H9 (cell line): Measurements from ENCODE around the gene FAHD1. TPM values are rescaled to one million over a fixed set of nuclear protein-coding genes. Genes with fewer than 3 reads are reported as not detected.
A peak's percentile ranks its signal among the peaks of the same experiment; 100 is the strongest.

Experiments used
- DNase-seq: peaks from one replicate; pipeline ENCODE4 v3.0.0-alpha.2; 2017
- H2AFZ ChIP-seq: one replicate; pipeline ENCODE4 v1.6.1; 2013; ENCODE audit warnings: mild to moderate bottlenecking, low read length, control low read depth, moderate library complexity
- H2AK5ac ChIP-seq: 2 replicates; pipeline ENCODE4 v1.6.1; 2013; ENCODE audit warnings: low read length, control low read depth, mixed read lengths; ENCODE audit not compliant: insufficient read length
- H2BK120ac ChIP-seq: one replicate; pipeline ENCODE4 v1.6.1; 2013; ENCODE audit warnings: low read depth, mild to moderate bottlenecking, low read length, control low read depth, inconsistent platforms; ENCODE audit not compliant: poor library complexity, severe bottlenecking
- H2BK12ac ChIP-seq: 2 replicates; pipeline ENCODE4 v1.6.1; 2013; ENCODE audit warnings: low read length, control low read depth, mixed read lengths, low read depth; ENCODE audit not compliant: insufficient read length
- H2BK15ac ChIP-seq: 2 replicates; pipeline ENCODE4 v1.6.1; 2013; ENCODE audit warnings: low read depth, low read length, control low read depth
- H2BK20ac ChIP-seq: one replicate; pipeline ENCODE4 v1.6.1; 2013; ENCODE audit warnings: low read depth, mild to moderate bottlenecking, low read length, control low read depth, inconsistent platforms; ENCODE audit not compliant: poor library complexity, severe bottlenecking
- H2BK5ac ChIP-seq: 2 replicates; pipeline ENCODE4 v1.6.1; 2013; ENCODE audit warnings: low read length, control low read depth, mixed read lengths; ENCODE audit not compliant: insufficient read length
- H3K14ac ChIP-seq: 2 replicates; pipeline ENCODE4 v1.6.1; 2013; ENCODE audit warnings: low read length, control low read depth; ENCODE audit not compliant: insufficient read depth
- H3K18ac ChIP-seq: 2 replicates; pipeline ENCODE4 v1.6.1; 2013; ENCODE audit warnings: low read depth, mild to moderate bottlenecking, mixed read lengths, low read length, control low read depth; ENCODE audit not compliant: insufficient read length
- H3K23ac ChIP-seq: 2 replicates; pipeline ENCODE4 v1.6.1; 2013; ENCODE audit warnings: low read length, control low read depth, mixed read lengths, low read depth; ENCODE audit not compliant: insufficient read length
- H3K23me2 ChIP-seq: 2 replicates; pipeline ENCODE4 v1.6.1; 2013; ENCODE audit warnings: low read depth, mild to moderate bottlenecking, mixed read lengths, low read length, control low read depth; ENCODE audit not compliant: insufficient read length, poor library complexity, severe bottlenecking
- H3K27ac ChIP-seq: 2 replicates; pipeline ENCODE4 v1.5.1; 2013; ENCODE audit warnings: low read length, control low read depth, mixed read lengths, low read depth; ENCODE audit not compliant: insufficient read length
- H3K27me3 ChIP-seq: 2 replicates; pipeline ENCODE4 v1.6.1; 2013; ENCODE audit warnings: low read length, control low read depth, inconsistent platforms; ENCODE audit not compliant: insufficient read depth
- H3K4ac ChIP-seq: 2 replicates; pipeline ENCODE4 v1.6.1; 2013; ENCODE audit warnings: low read depth, mild to moderate bottlenecking, control low read depth, inconsistent platforms, low read length, moderate library complexity
- H3K4me1 ChIP-seq: 2 replicates; pipeline ENCODE4 v1.6.1; 2013; ENCODE audit warnings: low read length, control low read depth, inconsistent platforms; ENCODE audit not compliant: insufficient read depth
- H3K4me2 ChIP-seq: 2 replicates; pipeline ENCODE4 v1.6.1; 2013; ENCODE audit warnings: low read length, control low read depth, mixed read lengths; ENCODE audit not compliant: insufficient read length, insufficient read depth
- H3K56ac ChIP-seq: 2 replicates; pipeline ENCODE4 v1.6.1; 2013; ENCODE audit warnings: low read depth, mild to moderate bottlenecking, mixed read lengths, low read length, control low read depth; ENCODE audit not compliant: insufficient read length
- H3K79me1 ChIP-seq: 2 replicates; pipeline ENCODE4 v1.6.1; 2013; ENCODE audit warnings: low read depth, mild to moderate bottlenecking, moderate library complexity, low read length, control low read depth, inconsistent platforms; ENCODE audit not compliant: insufficient read depth, poor library complexity, severe bottlenecking
- H3K79me2 ChIP-seq: 2 replicates; pipeline ENCODE4 v1.6.1; 2013; ENCODE audit warnings: low read length, control low read depth, inconsistent platforms; ENCODE audit not compliant: insufficient read depth
- H3K9ac ChIP-seq: 2 replicates; pipeline ENCODE4 v1.6.1; 2013; ENCODE audit warnings: low read length, control low read depth, mixed read lengths; ENCODE audit not compliant: insufficient read length; ENCODE audit errors: extremely low read depth
- H3K9me3 ChIP-seq: one replicate; pipeline ENCODE4 v1.6.1; 2013; ENCODE audit warnings: low read depth, low read length, inconsistent platforms; ENCODE audit not compliant: control insufficient read depth
- H3T11ph ChIP-seq: one replicate; pipeline ENCODE4 v1.6.1; 2013; ENCODE audit warnings: mild to moderate bottlenecking, low read length, control low read depth, inconsistent platforms
- H4K20me1 ChIP-seq: one replicate; pipeline ENCODE4 v1.6.1; 2013; ENCODE audit not compliant: control insufficient read depth, insufficient read length, insufficient read depth
- H4K5ac ChIP-seq: 2 replicates; pipeline ENCODE4 v1.6.1; 2013; ENCODE audit warnings: low read depth, mild to moderate bottlenecking, mixed read lengths, low read length, control low read depth; ENCODE audit not compliant: insufficient read length
- H4K8ac ChIP-seq: replicated peaks from 2 replicates; pipeline ENCODE4 v1.6.1; 2013; ENCODE audit warnings: low read length, control low read depth, mixed read lengths, low read depth; ENCODE audit not compliant: insufficient read length
- H4K91ac ChIP-seq: 2 replicates; pipeline ENCODE4 v1.6.1; 2013; ENCODE audit warnings: low read depth, mild to moderate bottlenecking, moderate library complexity, mixed read lengths, low read length, control low read depth; ENCODE audit not compliant: insufficient read length
- H3K27ac Mint-ChIP-seq, 3 experiments: 2 replicates in 2 of 3; 3 replicates in 1 of 3; pipeline ENCODE4 v1.8.0; 2020 to 2021; ENCODE audit warnings: mixed read lengths in 3 of 3, mild to moderate bottlenecking in 1 of 3, moderate library complexity in 1 of 3
- H3K27me3 Mint-ChIP-seq: 2 replicates; pipeline ENCODE4 v1.8.0; 2021; ENCODE audit warnings: low read depth, mild to moderate bottlenecking, moderate library complexity, mixed read lengths
- H3K36me3 Mint-ChIP-seq, 3 experiments: 2 replicates in 2 of 3; 3 replicates in 1 of 3; pipeline ENCODE4 v1.8.0; 2020 to 2021; ENCODE audit warnings: low read depth in 3 of 3, mixed read lengths in 3 of 3; ENCODE audit not compliant: insufficient read depth in 1 of 3
- H3K4me1 Mint-ChIP-seq, 2 experiments: 2 replicates each; pipeline ENCODE4 v1.8.0; 2020; ENCODE audit warnings: mixed read lengths in 2 of 2
- H3K4me3 Mint-ChIP-seq, 2 experiments: 2 replicates in 1 of 2; 3 replicates in 1 of 2; pipeline ENCODE4 v1.8.0; 2020 to 2021; ENCODE audit warnings: mild to moderate bottlenecking in 2 of 2, mixed read lengths in 2 of 2, moderate library complexity in 1 of 2
- H3K9me3 Mint-ChIP-seq, 2 experiments: 2 replicates in 1 of 2; 3 replicates in 1 of 2; pipeline ENCODE4 v1.8.0; 2020; ENCODE audit warnings: mild to moderate bottlenecking in 2 of 2, mixed read lengths in 2 of 2, moderate library complexity in 1 of 2
- WGBS: extraction: QIAGEN DNeasy Blood & Tissue Kit; methylation state at CpG from one replicate; pipeline ENCODE4 v1.1.7; 2013; ENCODE audit warnings: missing lambda C conversion rate, low lambda C conversion rate, mixed read lengths; ENCODE audit not compliant: insufficient read length; ENCODE audit errors: extremely low coverage; 5-methylcytosine and 5-hydroxymethylcytosine counted together
- total RNA-seq: library from RNA; stranded (reverse); gene quantifications from 2 replicates; pipeline ENCODE4 v1.2.1, GENCODE V29; 2021
- TF ChIP-seq, protein P1 (sequence below): fragments of 200-600 bp; sonication (generic); conservative IDR thresholded peaks from 3 replicates; pipeline ENCODE4 v1.8.0; 2021; ENCODE audit warnings: antibody characterized with exemption, mild to moderate bottlenecking

Gene FAHD1
- total RNA-seq, 1 experiment from 2014 or later = 16.2 TPM

DNA sequence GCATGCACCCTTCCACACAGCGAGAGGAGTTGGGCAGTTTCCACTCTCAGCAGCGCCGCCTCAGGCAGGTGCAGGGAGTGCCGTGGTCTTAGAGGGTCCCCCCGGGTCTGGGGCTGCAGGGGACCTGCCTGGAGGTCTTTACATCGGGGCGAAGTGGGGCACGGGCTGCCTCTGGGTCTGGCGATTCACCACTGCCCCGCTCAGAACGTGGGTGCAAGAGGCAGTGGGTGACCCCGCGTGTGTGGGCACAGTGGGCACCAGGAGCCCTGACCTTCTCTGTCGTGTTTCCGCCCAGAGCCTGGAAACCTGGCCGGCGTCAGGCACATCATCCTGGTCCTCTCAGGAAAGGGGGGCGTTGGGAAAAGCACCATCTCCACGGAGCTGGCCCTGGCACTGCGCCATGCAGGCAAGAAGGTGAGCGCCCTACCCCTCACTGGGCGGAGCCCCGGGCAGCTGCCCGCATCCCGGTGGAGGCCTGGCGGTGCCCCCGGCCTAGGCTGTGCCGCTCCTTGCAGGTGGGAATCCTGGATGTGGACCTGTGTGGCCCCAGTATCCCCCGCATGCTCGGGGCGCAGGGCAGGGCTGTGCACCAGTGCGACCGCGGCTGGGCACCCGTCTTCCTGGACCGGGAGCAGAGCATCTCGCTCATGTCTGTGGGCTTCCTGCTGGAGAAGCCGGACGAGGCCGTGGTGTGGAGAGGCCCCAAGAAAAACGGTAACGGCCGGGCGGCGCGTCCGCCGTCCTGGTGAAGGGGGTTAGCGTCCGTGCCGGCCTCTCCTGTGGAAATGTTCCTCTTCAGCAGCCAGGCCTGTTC is 40.6 kb upstream of the FAHD1 start:
- TF ChIP-seq, protein P1, sequence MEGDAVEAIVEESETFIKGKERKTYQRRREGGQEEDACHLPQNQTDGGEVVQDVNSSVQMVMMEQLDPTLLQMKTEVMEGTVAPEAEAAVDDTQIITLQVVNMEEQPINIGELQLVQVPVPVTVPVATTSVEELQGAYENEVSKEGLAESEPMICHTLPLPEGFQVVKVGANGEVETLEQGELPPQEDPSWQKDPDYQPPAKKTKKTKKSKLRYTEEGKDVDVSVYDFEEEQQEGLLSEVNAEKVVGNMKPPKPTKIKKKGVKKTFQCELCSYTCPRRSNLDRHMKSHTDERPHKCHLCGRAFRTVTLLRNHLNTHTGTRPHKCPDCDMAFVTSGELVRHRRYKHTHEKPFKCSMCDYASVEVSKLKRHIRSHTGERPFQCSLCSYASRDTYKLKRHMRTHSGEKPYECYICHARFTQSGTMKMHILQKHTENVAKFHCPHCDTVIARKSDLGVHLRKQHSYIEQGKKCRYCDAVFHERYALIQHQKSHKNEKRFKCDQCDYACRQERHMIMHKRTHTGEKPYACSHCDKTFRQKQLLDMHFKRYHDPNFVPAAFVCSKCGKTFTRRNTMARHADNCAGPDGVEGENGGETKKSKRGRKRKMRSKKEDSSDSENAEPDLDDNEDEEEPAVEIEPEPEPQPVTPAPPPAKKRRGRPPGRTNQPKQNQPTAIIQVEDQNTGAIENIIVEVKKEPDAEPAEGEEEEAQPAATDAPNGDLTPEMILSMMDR = peak; percentile 31; the same call in 1 of the 3 replicates
- H4K8ac ChIP-seq = no peak overlapping the region
- Mint-ChIP-seq H3K9me3 (no peaks in the 10 kb centered on the region), H3K27ac (no peak overlapping the region; a peak in 1 of 7 replicates), H3K27me3 (peaks cover 2% of the 10 kb centered on the region; the same call in 1 of the 2 replicates), H3K4me3 (no peak overlapping the region), H3K4me1 (peaks cover 4 to 10% of the 10 kb centered on the region in 2 experiments), H3K36me3 (peaks cover 5 to 18% (median 17%) of the 10 kb centered on the region in 3 experiments; a peak in 6 of 7 replicates)
- H3K9ac ChIP-seq = no peak overlapping the region
- no peak overlapping the region for H4K5ac ChIP-seq
- no peak overlapping the region for H2AK5ac ChIP-seq
- H3K79me2 ChIP-seq = peaks cover 8% of the 10 kb centered on the region; the same call in 1 of the 2 replicates
- no peak overlapping the region for H3K18ac ChIP-seq
- no peak overlapping the region for H3T11ph ChIP-seq
- H3K9me3 ChIP-seq = no peaks in the 10 kb centered on the region
- no peak overlapping the region for H2BK12ac ChIP-seq
- no CpG with 5 or more reads among the region's 51 CpGs for WGBS
- no peak overlapping the region for H3K27ac ChIP-seq
- no peak overlapping the region for H3K4me2 ChIP-seq
- H3K4ac ChIP-seq = no peak overlapping the region
- no peak overlapping the region for H2BK15ac ChIP-seq
- no peak overlapping the region for H3K23ac ChIP-seq
- H4K91ac ChIP-seq = no peak overlapping the region
- H3K4me1 ChIP-seq = no peaks in the 10 kb centered on the region; the same call in 1 of the 2 replicates
- H3K14ac ChIP-seq = no peak overlapping the region; the same call in 1 of the 2 replicates
- H3K56ac ChIP-seq = no peak overlapping the region
- H2BK5ac ChIP-seq = no peak overlapping the region
- H2BK120ac ChIP-seq = no peak overlapping the region
- no peaks in the 10 kb centered on the region for H4K20me1 ChIP-seq
- H3K23me2 ChIP-seq = peaks cover 5% of the 10 kb centered on the region
- no peaks in the 10 kb centered on the region for H3K27me3 ChIP-seq
- peak; percentile 35 for DNase-seq
- no peak overlapping the region for H2AFZ ChIP-seq
- peaks cover 5% of the 10 kb centered on the region for H3K79me1 ChIP-seq
- no peak overlapping the region for H2BK20ac ChIP-seq
